WTC11 (cell line): ENCODE results near the gene ALK. TPM values are rescaled to one million over a fixed set of nuclear protein-coding genes. Genes with fewer than 3 reads are reported as not detected.

Source experiments
- ATAC-seq: fragments of 200-7000 bp; cut with Tn5 transposase; 2 replicates; pipeline ENCODE4 v1.10.0; 2021; ENCODE audit warnings: mild to moderate bottlenecking, moderate library complexity
- CTCF ChIA-PET: fragments of 300-600 bp; sonication (Branson Sonifier 250); formaldehyde crosslinking; loops from one replicate; lab custom pipeline; 2021; ENCODE audit warnings: antibody characterized with exemption; lab: Charles Lee
- POLR2A ChIA-PET: fragments of 350-600 bp; sonication (Branson Sonifier 250); formaldehyde crosslinking; loops from one replicate; lab custom pipeline; 2021; ENCODE audit warnings: antibody characterized with exemption; lab: Charles Lee
- DNase-seq: peaks from one replicate; pipeline ENCODE4 v3.0.0; 2021; ENCODE audit warnings: low spot score
- H3K27ac Mint-ChIP-seq: 2 replicates; pipeline ENCODE4 v1.8.0; 2021; ENCODE audit warnings: mixed read lengths
- H3K27me3 Mint-ChIP-seq: 2 replicates; pipeline ENCODE4 v1.8.0; 2021; ENCODE audit warnings: low read depth, mild to moderate bottlenecking, moderate library complexity, mixed read lengths
- H3K36me3 Mint-ChIP-seq: 2 replicates; pipeline ENCODE4 v1.8.0; 2021; ENCODE audit warnings: mixed read lengths
- H3K4me1 Mint-ChIP-seq: 2 replicates; pipeline ENCODE4 v1.8.0; 2022; ENCODE audit warnings: mixed read lengths
- H3K4me3 Mint-ChIP-seq: 2 replicates; pipeline ENCODE4 v1.8.0; 2021; ENCODE audit warnings: mild to moderate bottlenecking, moderate library complexity, mixed read lengths
- H3K9me3 Mint-ChIP-seq: 2 replicates; pipeline ENCODE4 v1.8.0; 2021; ENCODE audit warnings: mixed read lengths
- AFF4 ChIP-seq: sonication (generic); formaldehyde crosslinking; IDR thresholded peaks from 2 replicates; pipeline ENCODE4 v1.8.1; 2023; ENCODE audit warnings: mild to moderate bottlenecking, missing genetic modification reagents, borderline replicate concordance
- ATF1 ChIP-seq: sonication (generic); formaldehyde crosslinking; IDR thresholded peaks from 2 replicates; pipeline ENCODE4 v1.8.1; 2023; ENCODE audit warnings: mild to moderate bottlenecking, moderate library complexity, missing genetic modification reagents
- ATF3 ChIP-seq: sonication (generic); formaldehyde crosslinking; conservative IDR thresholded peaks from 2 replicates; pipeline ENCODE4 v1.8.1; 2022; ENCODE audit warnings: mild to moderate bottlenecking, missing genetic modification reagents
- CBFB ChIP-seq: sonication (generic); formaldehyde crosslinking; IDR thresholded peaks from 2 replicates; pipeline ENCODE4 v1.8.1; 2022; ENCODE audit warnings: mild to moderate bottlenecking, low read depth, missing genetic modification reagents
- CTCF ChIP-seq: fragments of 200-600 bp; IDR thresholded peaks from 2 replicates; pipeline ENCODE4 v1.8.0; 2022; ENCODE audit warnings: antibody characterized with exemption
- E2F5 ChIP-seq: sonication (generic); formaldehyde crosslinking; IDR thresholded peaks from 2 replicates; pipeline ENCODE4 v1.8.1; 2022; ENCODE audit warnings: mild to moderate bottlenecking, moderate library complexity, missing genetic modification reagents
- ELF4 ChIP-seq: sonication (generic); formaldehyde crosslinking; IDR thresholded peaks from 2 replicates; pipeline ENCODE4 v1.8.1; 2022; ENCODE audit warnings: low read depth, mild to moderate bottlenecking, moderate library complexity, missing genetic modification reagents
- ETV6 ChIP-seq: sonication (generic); formaldehyde crosslinking; IDR thresholded peaks from 2 replicates; pipeline ENCODE4 v1.8.1; 2022; ENCODE audit warnings: mild to moderate bottlenecking, missing genetic modification reagents
- JAZF1 ChIP-seq: fragments of 250-450 bp; sonication (Bioruptor Pico); IDR thresholded peaks from 2 replicates; pipeline ENCODE4 v1.9.0; 2021; ENCODE audit warnings: moderate library complexity, mild to moderate bottlenecking, inconsistent platforms
- MXD4 ChIP-seq: fragments of 250-450 bp; sonication (Bioruptor Pico); IDR thresholded peaks from 2 replicates; pipeline ENCODE4 v1.8.0; 2021; ENCODE audit warnings: mild to moderate bottlenecking, moderate library complexity, borderline replicate concordance
- NFE2L1 ChIP-seq: sonication (generic); formaldehyde crosslinking; IDR thresholded peaks from 2 replicates; pipeline ENCODE4 v1.8.1; 2023; ENCODE audit warnings: missing genetic modification reagents
- NR2C2 ChIP-seq: sonication (generic); formaldehyde crosslinking; IDR thresholded peaks from 2 replicates; pipeline ENCODE4 v1.8.0; 2022; ENCODE audit warnings: mild to moderate bottlenecking, missing genetic modification reagents
- OVOL2 ChIP-seq: fragments of 250-450 bp; sonication (Bioruptor Pico); IDR thresholded peaks from 2 replicates; pipeline ENCODE4 v1.9.0; 2021; ENCODE audit warnings: mild to moderate bottlenecking, borderline replicate concordance
- PREB ChIP-seq: sonication (generic); formaldehyde crosslinking; IDR thresholded peaks from 2 replicates; pipeline ENCODE4 v1.8.1; 2022; ENCODE audit warnings: mild to moderate bottlenecking, missing genetic modification reagents, moderate library complexity, borderline replicate concordance
- RORB ChIP-seq: fragments of 250-450 bp; sonication (Bioruptor Pico); IDR thresholded peaks from 2 replicates; pipeline ENCODE4 v1.9.0; 2021; ENCODE audit warnings: mild to moderate bottlenecking
- SP1 ChIP-seq: sonication (generic); formaldehyde crosslinking; conservative IDR thresholded peaks from 2 replicates; pipeline ENCODE4 v1.8.1; 2022; ENCODE audit warnings: missing genetic modification reagents
- USF2 ChIP-seq: sonication (generic); formaldehyde crosslinking; IDR thresholded peaks from 2 replicates; pipeline ENCODE4 v1.8.1; 2023; ENCODE audit warnings: mild to moderate bottlenecking, missing genetic modification reagents, moderate library complexity
- ZBTB21 ChIP-seq: sonication (generic); formaldehyde crosslinking; IDR thresholded peaks from 2 replicates; pipeline ENCODE4 v1.8.1; 2023; ENCODE audit warnings: mild to moderate bottlenecking, missing genetic modification reagents, borderline replicate concordance
- ZNF263 ChIP-seq: sonication (generic); formaldehyde crosslinking; IDR thresholded peaks from 2 replicates; pipeline ENCODE4 v1.8.1; 2022; ENCODE audit warnings: low read depth, mild to moderate bottlenecking, moderate library complexity, missing genetic modification reagents
- ZNF396 ChIP-seq: fragments of 250-450 bp; sonication (Bioruptor Pico); IDR thresholded peaks from 2 replicates; pipeline ENCODE4 v1.8.0; 2021; ENCODE audit warnings: mild to moderate bottlenecking, moderate library complexity, borderline replicate concordance
- ZNF532 ChIP-seq: fragments of 250-450 bp; sonication (Bioruptor Pico); IDR thresholded peaks from 2 replicates; pipeline ENCODE4 v1.9.0; 2021; ENCODE audit warnings: mild to moderate bottlenecking, borderline replicate concordance
- total RNA-seq: library from RNA; stranded (reverse); gene quantifications from 3 replicates; pipeline ENCODE4 v1.2.3, GENCODE V29; 2021

The ALK gene
- total RNA-seq, 1 experiment from 2014 or later: not detected

- no peaks in the 10 kb centered on the region for H3K4me1 Mint-ChIP-seq
- DNase-seq (no peak), ATAC-seq (no peak)
- TF ChIP-seq ELF4 (CRISPR knock-in tag) (no peak), SP1 (CRISPR knock-in tag) (no peak), RORB (CRISPR knock-in tag) (no peak), JAZF1 (CRISPR knock-in tag) (no peak), ZBTB21 (CRISPR knock-in tag) (no peak), CBFB (CRISPR knock-in tag) (no peak), NFE2L1 (no peak)
- H3K4me3 Mint-ChIP-seq: no peak overlapping the region
- no peak overlapping the region for H3K27ac Mint-ChIP-seq
- H3K36me3 Mint-ChIP-seq: no peaks in the 10 kb centered on the region
- H3K9me3 Mint-ChIP-seq: no peaks in the 10 kb centered on the region
- ChIA-PET CTCF (interaction anchor here (0.9 to 1.0 kb wide), 2 partner anchors 67 to 681 kb away, joined by 3 to 4 read pairs; no protein-coding TSS in a partner anchor), POLR2A (no interaction called here)
- H3K27me3 Mint-ChIP-seq: no peaks in the 10 kb centered on the region; the same call in 1 of the 2 replicates
Measured at GRCh38 chr2:29241955-29242565, 679.3 kb downstream of the ALK start.

- ChIA-PET POLR2A (no interaction called here), CTCF (interaction anchor here (0.9 kb wide), 1 partner anchor 682 kb away, joined by 3 read pairs; no protein-coding TSS in a partner anchor)
- no peaks in the 10 kb centered on the region for H3K36me3 Mint-ChIP-seq
- TF ChIP-seq ZNF263: no peak
- TF ChIP-seq ZNF532 (CRISPR knock-in tag): no peak
- no peak for TF ChIP-seq PREB
- TF ChIP-seq NR2C2 (CRISPR knock-in tag): no peak
- TF ChIP-seq ZBTB21 (CRISPR knock-in tag): no peak
- no peak for TF ChIP-seq OVOL2 (CRISPR knock-in tag)
- no peak for TF ChIP-seq E2F5 (CRISPR knock-in tag)
- no peak for TF ChIP-seq ATF3 (CRISPR knock-in tag)
- TF ChIP-seq ZNF396: no peak
- no peak for TF ChIP-seq CTCF
- no peak for TF ChIP-seq JAZF1 (CRISPR knock-in tag)
- no peak for TF ChIP-seq AFF4 (CRISPR knock-in tag)
- no peak for TF ChIP-seq ATF1 (CRISPR knock-in tag)
- TF ChIP-seq USF2: no peak
- TF ChIP-seq MXD4 (CRISPR knock-in tag): no peak
- TF ChIP-seq ETV6 (CRISPR knock-in tag): no peak
- H3K4me3 Mint-ChIP-seq: no peak overlapping the region
- ATAC-seq (no peak), DNase-seq (no peak)
- no peaks in the 10 kb centered on the region for H3K9me3 Mint-ChIP-seq
- H3K27ac Mint-ChIP-seq: no peak overlapping the region
- H3K27me3 Mint-ChIP-seq: no peaks in the 10 kb centered on the region; the same call in 1 of the 2 replicates
- H3K4me1 Mint-ChIP-seq: no peaks in the 10 kb centered on the region
Measured at GRCh38 chr2:29241341-29241740, 680.0 kb downstream of the ALK start.
